ENCODE results near the gene UTP4.
"Not testable (repeated sequence)": the region's sequence is repeated elsewhere in the genome, so short reads cannot be mapped to it uniquely, and the experiment has no call there.

UTP4 gene

DNA sequence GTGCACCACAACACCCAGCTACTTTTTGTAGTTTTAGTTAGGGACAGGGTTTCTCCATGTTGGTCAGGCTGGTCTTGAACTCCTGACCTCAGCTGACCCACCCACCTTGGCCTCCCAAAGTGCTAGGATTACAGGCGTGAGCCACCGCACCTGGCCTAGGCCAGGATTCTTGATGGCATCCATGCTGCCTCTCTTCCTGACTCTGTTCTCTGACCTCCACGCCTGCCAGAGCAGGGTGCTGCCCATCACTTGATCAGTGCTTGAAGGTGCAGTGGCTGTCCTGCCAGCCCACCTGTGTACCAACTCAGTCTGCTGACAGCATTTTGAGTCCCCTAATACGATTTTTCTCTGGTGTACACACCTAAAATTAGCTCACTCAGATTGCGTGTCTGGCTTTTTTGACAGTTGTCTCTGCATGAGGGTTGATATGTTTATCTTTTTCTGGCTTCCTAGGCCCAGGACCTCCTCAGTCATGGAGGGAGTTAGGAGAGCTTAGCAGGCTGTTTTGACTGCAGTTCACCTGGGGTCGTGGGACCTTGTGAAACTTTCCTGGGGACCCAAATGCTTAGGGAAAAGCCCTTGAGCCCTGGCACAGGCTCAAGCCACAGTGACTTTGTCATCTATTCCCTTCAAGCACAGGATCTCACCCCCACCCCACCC is 21.1 kb upstream of the UTP4 start:
- no peak for DNase-seq

DNA sequence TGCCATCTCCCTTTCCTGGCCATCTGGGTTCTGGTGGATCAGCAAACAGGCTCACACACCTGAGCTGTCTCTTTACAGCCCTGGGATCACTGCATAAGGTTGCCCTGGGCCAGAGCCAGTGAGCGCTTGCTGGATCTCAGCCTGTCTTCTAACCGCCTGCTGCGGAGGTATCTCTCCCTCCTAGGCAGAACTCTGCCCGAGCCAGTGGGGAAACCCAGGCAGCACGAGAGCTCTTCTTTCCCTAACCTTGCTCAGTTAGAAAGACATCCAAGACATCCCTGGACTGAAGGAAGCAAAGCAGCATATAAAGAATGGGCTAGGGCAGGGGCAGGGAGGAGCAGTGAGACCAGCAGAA is 20.6 kb upstream of the UTP4 start:
- no peak for DNase-seq

DNA sequence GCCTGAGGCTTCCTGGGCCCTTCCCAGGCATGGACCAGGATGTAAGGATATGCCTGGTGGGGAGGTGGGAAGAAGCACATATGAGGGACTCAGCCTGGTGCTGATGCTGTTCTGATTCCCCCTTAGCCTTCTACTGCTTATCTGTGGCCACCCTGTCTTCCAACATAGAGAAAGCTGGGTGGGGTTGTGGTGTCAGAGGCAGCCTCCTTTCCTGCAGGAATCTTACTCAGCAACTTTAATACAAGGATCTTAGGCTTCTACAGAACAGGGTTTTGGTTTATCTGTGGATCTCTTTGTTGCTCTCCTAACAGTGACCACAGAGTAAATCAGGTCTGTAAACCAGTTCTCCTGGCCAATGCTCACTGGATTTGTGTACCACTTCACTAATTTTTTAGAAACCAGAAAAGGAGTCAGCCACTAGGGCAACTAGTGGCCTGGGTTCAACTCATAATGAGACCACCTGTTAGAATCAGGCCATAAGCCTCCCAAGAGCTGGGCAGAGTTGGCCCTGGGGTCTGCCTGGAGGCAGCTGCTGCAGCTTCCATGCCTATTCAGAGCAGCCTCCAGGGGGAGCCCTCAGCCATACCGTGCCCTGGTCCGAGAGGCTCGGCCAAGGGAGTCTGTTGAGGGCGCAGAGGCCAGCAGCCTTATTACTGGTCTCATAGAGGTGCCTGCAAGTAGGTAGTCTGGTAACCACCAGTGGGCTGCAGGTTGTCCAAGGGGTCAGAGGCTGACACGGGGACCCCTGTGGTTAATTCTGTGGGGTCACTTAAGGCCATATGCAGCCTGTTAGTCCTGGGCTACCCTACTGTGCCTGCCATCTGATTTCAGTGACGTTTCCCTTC is 19.9 kb upstream of the UTP4 start:
- DNase-seq: peak; percentile 18

DNA sequence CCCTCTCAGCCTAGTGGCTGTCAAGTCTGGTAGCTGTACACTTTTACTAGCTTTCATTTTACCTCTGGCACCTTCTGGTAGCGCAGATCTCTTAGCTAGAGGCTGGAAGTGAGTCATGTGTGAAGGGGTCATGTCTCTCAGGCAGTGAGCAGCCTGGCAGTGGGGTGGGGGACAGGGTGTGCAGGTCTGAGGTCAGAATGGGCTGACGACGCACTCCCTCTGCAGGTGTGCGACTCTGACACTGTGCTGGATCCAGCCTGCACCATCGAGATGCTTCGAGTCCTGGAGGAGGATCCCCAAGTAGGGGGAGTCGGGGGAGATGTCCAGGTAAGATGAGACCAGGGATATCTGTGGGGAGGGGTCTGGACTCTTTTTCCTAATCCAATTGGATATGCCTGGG is 19.2 kb upstream of the UTP4 start:
- no peak for DNase-seq

DNA sequence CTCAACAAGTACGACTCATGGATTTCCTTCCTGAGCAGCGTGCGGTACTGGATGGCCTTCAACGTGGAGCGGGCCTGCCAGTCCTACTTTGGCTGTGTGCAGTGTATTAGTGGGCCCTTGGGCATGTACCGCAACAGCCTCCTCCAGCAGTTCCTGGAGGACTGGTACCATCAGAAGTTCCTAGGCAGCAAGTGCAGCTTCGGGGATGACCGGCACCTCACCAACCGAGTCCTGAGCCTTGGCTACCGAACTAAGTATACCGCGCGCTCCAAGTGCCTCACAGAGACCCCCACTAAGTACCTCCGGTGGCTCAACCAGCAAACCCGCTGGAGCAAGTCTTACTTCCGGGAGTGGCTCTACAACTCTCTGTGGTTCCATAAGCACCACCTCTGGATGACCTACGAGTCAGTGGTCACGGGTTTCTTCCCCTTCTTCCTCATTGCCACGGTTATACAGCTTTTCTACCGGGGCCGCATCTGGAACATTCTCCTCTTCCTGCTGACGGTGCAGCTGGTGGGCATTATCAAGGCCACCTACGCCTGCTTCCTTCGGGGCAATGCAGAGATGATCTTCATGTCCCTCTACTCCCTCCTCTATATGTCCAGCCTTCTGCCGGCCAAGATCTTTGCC is 18.0 kb upstream of the UTP4 start:
- DNase-seq: no peak

DNA sequence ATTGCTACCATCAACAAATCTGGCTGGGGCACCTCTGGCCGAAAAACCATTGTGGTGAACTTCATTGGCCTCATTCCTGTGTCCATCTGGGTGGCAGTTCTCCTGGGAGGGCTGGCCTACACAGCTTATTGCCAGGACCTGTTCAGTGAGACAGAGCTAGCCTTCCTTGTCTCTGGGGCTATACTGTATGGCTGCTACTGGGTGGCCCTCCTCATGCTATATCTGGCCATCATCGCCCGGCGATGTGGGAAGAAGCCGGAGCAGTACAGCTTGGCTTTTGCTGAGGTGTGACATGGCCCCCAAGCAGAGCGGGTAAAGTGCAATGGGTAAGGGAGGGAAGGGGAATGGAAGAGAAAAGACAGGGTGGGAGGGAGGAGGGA is 17.5 kb upstream of the UTP4 start:
- DNase-seq: no peak

DNA sequence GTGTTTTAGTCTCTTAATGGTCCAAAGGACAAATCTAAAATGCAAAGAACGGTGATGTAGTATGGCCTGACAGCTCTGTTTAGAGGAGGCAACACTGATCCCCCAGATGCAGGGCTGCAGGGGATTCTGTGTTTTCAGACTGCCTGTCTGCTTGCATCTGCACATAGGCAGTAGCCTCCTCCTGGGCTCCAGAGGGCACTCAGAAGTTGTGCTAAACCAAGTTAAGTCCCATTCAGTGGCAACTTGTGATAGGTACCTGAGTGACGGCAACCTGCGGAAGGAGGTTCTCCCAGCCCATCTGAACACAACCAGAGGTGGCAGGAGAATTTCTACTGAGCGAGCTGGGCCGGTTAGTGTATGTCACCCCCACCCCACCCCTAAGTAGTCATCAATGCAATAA is 17.1 kb upstream of the UTP4 start:
- DNase-seq: no peak

DNA sequence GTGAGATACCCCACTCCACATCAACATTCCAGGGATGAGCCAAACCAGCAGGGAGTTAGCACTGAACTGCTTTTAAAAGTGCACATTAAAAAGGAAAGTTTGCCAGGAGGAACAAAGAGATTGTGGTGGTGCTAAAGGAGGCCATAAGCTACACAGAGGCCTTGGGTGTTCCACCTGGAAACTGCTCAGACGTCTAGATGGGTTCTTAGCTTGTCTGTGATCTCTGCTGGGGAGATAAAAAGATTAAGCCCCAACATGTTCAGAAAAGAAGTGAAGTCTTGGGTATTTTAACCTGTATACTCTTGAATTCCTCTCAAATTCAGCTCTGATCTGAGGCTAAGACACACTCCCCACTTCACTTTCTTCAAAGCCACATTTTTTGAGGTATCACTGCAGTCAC is 16.6 kb upstream of the UTP4 start:
- DNase-seq: no peak

DNA sequence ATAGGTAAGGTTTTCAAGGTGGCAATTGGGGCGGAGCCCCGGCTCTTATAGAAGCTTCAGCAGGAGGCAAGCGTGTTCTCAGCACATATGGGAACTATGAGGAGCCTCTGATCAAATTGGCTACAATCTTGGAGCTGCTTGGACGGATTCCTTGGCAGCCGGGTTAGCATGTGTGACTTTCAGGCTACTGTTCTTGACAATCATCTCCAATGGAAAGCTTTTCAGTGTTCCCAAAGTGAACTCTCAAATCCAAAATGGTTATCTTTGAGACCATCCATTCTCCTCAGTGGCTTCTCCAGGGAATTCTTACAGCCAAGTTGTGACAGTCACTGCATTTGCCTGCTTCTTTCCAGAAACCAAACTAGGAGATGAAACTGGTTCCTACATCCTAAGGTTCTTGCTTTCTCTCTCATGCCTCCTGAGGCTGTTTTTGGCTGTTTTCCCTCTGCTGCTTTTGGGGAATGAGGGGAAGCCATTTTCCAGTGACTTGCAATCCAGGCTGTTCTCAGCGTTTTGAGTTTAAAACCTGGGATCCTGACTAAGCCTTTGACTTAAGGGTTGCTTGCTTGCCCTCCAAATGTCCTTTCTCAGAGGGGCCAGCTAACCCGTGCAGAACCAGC is 16.1 kb upstream of the UTP4 start:
- no peak for DNase-seq

DNA sequence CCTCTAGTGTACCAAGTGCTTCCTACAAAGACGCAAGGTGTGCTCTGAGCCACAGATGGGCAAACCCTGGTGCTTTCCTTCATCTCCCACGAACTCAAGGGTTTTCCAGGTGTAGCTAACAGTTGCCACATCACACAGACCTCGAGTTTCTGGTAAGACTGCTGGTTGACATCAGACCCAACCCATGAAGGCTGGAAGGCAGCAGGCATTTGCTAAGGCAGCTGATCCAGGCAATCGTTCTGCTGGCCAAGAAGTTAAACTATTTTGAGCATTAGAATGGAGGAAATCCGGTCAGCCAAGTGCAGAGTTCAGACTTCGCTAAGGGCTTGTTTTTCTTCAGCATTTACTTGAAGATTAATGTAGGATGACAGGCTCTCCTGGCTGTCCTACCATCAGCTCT is 15.5 kb upstream of the UTP4 start:
- no peak for DNase-seq

DNA sequence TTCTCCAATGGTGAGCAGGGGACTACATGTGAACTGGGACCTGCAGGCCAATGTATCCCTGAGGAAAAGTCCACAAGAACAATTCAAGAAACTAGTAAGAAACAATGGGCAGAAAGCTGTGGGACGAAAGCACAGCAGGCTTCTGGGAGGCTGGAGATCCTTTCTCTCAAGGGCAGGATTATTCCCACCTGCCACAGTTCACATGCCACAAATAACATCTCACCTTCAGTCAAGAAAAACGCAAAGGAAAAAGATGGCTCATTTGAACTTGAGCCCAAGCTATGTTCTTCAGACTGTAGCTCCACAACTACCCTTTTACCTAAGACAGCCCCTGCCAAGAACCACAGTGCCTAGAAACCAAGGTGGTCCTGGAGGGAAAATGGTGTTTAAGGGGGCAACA is 14.0 kb upstream of the UTP4 start:
- no peak for DNase-seq

DNA sequence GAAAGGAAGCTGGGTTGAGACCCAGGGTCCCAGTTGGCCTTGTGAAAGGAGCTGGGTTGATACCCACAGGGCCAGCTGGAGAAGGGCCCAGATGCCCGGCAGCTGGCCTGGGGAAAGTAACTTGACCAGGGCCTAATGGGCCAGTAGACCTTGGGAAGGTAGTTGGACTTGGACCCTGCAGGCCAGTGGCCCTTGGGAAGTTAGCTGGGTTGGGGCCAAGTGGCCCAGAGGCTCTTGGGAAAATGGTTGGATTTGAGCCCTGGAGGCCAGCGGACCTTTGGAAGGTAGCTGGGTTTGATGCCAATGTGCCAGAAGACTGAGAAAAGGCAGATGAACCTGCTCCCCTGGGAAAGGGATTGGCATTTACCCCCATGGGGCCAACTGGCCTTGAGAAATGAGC is 13.5 kb upstream of the UTP4 start:
- no peak for DNase-seq

DNA sequence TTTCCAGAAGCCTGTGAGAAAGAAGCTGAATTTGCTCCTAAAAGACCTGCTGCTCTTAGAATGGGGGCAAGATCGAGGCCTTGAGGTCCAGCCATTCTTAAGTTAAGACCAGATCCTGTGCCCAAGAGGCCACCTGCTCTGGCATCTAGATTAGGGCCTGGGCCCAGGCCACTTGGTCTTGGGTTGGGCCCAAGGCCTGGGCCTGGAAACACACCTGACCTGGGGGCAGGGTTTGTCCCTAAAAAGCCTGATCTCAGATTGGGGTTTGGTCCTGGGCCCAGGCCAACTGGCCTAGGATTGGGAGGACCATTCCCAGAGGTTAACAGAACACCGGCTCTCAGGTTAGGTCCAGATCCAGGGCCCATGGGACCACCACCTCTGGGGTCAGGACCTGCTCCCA is 12.9 kb upstream of the UTP4 start:
- no peak for DNase-seq

DNA sequence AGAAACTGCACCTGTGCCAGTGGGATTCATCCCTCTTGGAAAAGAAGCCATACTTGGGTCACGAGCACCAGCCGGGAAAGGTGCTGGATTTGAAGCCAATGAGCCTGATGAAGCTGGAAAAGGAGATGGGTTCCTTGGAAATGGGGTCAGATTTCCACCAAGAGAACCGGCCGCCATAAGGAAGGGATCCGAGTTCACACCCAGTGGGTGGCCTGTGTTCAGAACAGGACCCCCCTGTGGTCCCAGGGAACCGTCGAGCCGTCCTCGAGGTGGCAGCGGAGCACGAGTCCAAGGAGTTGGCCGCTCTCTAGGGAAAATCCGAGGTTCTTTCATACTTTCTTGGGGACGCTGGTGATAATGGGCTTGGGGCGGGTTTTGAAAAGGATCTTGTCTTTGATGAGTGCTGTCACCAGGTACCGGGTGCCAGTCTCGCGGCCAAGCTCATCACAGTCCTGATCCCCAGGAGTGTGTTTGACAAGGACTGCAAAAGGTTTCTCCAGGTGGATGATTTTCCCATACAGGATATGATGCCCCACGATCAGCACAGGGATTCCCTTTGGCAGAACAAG is 12.3 kb upstream of the UTP4 start:
- no peak for DNase-seq

DNA sequence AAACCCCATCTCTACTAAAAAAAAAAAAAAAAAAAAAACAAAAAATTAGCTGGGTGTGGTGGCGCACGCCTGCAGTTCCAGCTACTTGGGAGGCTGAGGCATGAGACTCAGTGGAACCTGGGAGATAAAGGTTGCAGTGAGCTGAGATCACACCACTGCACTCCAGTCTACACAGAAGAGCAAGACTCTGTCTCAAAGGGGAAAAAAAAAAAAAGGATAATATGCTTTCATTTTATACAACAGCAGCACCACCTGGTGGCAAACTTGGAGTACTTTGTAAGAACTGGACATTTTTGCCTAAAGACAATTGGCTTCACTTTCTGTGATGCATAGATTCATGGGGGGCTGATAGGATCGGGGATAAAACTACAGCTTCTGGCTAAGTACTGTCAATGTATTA is 8.5 kb upstream of the UTP4 start:
- no peak for DNase-seq

DNA sequence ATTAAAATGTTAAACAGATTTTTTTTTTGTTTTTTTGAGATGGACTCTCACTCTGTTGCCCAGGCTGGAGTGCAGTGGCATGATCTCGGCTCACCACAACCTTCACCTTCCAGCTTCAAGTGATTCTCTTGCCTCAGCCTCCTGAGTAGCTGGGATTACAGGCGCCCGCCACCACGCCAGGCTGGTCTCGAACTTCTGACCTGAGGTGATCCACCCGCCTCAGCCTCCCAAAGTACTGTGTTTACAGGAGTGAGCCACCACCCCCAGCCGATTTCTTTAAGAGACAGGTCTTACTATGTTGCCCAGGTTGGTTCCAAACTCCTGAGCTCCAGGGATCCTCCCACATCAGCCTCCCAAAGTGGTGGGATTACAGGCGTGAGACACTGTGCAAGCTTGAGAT is 8.0 kb upstream of the UTP4 start:
- not testable (repeated sequence) for DNase-seq

DNA sequence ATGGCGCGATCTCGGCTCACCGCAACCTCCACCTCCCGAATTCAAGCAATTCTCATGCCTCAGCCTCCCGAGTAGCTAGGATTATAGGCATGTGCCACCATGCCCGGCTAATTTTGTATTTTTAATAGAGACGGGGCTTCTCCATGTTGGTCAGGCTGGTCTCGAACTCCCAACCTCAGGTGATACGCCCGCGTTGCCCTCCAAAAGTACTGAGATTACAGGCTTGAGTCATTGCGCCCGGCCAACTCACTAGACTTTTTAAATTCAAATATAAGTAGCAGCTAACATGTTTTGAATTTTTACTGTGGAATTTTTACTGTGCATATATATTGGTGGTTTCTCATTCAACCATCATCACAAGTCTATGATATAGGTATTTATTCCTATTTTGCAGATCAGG is 7.5 kb upstream of the UTP4 start:
- not testable (repeated sequence) for DNase-seq

DNA sequence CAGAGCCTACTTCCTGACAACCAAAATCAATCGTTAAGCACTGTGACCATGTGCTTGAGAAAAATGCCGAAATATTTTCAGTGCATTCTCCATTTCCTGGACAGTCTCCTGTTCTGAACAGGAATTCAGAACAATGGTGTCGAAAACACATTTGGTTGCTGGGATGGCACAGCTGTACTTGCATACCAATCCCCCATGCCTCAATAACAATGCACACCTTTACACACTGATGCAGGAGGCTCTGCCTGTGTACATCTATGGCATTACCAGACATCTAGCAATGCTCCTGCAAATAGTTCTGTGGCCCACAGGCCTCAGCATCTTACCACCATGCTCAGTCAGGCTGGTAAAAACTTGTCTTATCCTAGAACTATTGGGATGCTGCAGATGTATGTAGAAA is 6.2 kb upstream of the UTP4 start:
- no peak for DNase-seq

DNA sequence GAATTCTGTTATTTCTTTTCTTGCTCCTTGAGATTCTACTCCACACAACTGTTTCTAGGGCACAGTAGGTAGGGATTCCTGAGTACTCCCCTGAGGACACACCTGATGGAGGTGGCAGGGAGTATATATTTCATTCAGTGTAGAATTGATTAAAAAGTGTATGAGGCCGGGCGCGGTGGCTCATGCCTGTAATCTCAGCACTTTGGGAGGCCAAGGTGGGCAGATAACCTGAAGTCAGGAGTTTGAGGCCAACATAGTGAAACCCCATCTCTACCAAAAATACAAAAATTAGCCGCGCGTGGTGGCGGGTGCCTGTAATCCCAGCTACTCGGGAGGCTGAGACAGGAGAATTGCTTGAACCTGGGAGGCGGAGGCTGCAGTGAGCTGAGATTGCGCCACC is 5.6 kb upstream of the UTP4 start:
- not testable (repeated sequence) for DNase-seq

DNA sequence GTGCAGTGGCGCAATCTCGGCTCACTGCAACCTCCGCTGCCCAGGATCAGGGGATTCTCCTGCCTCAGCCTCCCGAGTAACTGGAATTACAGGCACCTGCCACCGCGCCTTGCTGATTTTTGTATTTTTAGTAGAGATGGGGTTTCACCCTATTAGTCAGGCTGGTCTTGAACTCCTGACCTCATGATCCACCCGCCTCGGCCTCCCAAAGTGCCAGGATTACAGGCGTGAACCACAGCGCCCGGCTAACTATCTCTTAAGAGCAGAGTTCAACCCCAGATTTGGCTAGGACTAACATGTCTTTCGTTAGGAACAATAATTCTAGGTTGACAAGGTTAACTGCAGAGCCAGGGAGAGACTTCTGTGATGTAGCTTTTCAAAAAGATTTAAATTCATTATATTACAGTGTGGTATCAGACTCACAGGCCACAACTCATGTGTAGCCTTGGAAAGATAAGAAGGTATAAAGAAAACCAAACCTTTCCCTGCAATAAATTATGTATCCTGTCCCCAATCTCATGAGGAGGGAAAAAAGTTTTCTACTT is 4.4 kb upstream of the UTP4 start:
- no peak for DNase-seq

DNA sequence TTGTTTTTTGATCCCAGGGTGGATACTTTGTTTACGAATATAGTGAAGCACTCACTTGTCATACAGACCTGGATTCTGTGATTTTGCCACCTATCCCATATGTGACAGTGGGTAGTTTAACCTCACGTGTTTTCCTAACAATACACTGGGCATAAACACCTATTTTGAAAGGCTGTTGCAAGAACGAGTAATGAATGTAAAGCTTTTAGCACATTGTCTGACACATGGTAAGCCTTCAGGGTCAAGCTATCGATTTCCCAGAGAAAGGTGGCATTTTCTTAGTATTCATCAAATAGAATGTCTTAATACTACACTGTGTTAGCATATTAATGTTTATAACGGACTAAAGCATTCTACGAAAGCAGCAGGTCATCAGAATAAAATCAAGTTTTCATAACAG is 2.0 kb upstream of the UTP4 start:
- no peak for DNase-seq

DNA sequence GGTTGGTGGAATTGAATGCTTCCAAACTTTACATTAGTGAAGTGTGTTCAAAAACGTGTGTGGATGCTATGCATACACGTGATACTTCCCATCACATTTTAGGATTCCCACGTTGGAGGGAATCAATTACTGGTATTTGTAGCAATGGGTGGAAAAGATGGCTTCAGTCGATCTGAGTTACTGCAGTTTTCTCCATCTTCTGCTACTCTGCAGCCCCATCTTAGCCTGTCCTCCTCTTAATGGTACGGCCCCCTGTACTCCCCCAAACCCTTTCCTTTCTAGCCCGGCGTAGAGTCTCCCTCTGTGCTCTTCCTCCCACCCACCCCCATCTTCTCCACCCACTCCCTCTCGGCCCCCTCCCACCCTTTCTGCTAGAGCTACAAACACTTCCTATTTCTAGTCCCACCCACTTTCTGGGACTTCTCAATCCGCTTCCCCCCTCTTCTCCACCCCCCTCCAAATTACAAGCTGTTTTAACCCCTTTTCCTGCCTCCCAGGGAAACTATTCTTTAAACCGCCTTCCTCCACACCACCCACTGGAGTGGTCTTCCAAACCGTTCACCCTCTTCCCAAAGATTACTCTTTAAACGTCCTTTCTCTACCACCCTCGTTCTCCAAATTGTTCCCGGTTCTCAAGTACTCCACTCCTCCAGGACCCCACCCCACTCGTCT is 1.1 kb upstream of the UTP4 start:
- no peak for DNase-seq
